Cortex of kidney (tissue), 1 donor: ENCODE data around the gene CHAF1A.

Experiments used
- DNase-seq: peaks from one replicate; lab custom pipeline; 2025; lab: John Stamatoyannopoulos, UW

The CHAF1A gene, protein sequence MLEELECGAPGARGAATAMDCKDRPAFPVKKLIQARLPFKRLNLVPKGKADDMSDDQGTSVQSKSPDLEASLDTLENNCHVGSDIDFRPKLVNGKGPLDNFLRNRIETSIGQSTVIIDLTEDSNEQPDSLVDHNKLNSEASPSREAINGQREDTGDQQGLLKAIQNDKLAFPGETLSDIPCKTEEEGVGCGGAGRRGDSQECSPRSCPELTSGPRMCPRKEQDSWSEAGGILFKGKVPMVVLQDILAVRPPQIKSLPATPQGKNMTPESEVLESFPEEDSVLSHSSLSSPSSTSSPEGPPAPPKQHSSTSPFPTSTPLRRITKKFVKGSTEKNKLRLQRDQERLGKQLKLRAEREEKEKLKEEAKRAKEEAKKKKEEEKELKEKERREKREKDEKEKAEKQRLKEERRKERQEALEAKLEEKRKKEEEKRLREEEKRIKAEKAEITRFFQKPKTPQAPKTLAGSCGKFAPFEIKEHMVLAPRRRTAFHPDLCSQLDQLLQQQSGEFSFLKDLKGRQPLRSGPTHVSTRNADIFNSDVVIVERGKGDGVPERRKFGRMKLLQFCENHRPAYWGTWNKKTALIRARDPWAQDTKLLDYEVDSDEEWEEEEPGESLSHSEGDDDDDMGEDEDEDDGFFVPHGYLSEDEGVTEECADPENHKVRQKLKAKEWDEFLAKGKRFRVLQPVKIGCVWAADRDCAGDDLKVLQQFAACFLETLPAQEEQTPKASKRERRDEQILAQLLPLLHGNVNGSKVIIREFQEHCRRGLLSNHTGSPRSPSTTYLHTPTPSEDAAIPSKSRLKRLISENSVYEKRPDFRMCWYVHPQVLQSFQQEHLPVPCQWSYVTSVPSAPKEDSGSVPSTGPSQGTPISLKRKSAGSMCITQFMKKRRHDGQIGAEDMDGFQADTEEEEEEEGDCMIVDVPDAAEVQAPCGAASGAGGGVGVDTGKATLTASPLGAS

DNA sequence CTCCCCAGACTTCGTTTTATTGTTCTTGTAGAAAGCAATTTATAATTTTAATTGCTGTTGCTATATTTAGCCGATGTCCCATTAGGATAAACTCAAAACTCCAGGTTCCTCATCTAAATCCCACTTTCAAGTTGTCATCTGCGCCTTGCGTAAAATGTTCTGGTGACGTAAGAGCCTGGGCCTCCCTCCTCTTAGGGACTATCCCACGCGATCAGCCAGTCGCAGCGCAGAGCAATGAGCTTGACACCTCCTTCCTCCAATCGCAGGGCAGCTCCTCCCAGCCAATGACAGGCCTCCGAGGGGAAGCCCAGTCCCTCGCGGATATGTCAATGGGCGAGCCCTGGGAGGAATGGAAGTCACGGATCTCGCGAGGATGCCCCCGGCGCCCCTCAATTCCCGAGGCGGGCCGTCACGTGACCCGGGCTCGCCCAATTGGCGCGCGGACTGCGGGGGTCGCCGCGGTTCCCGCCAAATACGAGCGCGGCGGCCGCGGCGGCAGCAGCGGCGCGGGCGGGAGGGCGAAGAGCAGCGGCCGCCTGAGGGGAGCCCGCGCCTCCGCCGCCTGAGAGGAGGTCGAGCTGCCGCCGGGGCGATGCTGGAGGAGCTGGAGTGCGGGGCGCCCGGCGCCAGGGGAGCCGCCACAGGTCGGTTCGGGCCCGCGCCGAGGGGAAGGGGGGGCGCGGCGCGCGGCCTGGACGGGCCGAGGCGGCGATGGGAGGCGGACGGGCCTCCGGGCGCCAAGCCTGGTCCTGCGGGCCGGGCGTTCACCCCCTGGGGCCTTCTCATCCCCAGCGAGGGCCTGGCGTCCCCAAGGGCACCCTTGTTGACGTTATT, at the start of gene CHAF1A:
CHAF1A (plus strand) TSS at position 470 of the 834 bp plus-strand sequence; CDS start at position 593, 123 bp downstream.
- no peak for DNase-seq

DNA sequence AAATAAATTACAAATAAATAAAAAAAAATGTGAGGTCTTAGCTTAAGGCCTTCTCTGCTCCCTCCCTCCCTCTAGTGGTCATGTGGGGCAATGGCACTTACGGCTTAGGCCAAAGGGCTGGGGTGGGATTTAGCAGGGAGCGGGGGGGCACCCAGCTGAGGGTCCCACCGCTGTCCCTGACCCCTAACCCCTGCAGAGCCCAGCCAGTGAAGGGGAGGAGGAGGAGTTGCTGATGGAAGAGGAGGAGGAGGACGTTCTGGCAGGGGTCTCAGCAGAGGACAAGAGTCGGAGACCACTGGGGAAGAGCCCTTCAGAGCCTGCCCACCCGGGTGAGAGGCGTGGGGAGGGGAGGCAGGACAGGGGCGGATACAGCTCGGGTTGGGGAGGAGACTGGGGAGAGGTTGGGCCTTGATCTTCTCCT, 49.7 kb upstream of the CHAF1A start:
- DNase-seq, result no peak

DNA sequence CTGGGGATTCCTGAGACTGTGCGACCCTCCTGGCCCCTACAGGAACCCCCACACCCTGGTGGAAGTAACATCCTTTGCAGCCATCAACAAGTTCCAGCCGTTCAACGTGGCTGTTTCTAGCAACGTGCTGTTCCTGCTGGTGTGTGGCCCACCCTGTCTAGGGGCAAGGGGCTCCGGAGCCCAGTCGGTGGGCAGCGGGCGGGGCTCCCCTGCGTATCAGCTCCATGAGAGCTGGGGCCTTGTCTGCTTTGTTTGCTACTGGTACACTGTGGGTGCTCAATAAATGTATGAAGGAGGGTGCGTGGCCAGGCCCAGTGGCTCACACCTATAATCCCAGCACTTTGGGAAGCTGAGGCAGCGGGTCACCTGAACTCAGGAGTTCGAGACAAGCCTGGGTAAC, 48.2 kb upstream of the CHAF1A start:
- no peak for DNase-seq

DNA sequence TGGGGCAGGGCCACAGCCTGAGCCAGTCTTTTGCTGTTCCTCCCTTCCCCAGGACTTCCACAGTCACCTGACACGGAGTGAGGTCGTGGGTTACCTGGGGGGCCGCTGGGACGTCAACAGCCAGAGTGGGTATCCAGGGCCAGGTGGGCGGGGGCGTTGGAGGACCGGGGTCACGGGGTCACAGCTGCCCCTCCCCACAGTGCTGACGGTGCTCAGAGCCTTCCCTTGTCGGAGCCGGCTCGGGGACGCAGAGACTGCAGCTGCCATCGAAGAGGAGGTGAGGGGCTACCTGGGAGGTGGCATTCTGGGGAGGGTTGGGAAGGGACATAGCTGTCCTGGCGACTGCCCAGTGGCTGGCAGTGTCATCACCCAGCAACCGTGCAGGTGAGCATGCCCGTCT, 47.5 kb upstream of the CHAF1A start:
- DNase-seq, result no peak

DNA sequence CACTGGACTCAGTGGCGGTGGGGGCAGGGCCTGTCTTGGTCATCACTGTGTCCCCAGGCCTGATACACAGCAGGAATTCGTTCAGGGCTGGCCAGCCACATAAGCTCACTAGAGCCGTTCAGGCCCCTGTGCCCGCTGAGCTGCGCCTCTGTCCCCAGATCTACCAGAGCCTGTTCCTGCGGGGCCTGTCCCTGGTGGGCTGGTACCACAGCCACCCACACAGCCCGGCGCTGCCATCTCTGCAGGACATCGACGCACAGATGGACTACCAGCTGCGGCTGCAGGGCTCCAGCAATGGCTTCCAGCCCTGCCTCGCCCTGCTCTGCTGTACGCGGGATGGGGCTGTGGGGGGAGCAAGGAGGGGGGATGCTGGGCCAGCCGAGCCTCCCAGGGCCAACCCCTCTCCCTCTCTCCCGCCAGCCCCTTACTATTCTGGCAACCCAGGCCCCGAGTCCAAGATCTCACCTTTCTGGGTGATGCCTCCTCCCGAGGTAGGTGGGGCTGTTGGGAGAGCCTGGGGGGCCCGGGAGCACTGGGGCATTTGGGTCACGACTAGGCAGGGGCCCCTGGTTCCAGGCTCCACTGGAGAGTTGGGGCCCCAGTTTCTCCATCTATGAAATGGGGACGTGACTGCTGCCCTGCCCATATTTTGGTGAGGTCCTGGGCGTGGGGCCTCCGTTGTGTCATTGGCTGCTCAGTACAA, 45.2 kb upstream of the CHAF1A start:
- no peak for DNase-seq

DNA sequence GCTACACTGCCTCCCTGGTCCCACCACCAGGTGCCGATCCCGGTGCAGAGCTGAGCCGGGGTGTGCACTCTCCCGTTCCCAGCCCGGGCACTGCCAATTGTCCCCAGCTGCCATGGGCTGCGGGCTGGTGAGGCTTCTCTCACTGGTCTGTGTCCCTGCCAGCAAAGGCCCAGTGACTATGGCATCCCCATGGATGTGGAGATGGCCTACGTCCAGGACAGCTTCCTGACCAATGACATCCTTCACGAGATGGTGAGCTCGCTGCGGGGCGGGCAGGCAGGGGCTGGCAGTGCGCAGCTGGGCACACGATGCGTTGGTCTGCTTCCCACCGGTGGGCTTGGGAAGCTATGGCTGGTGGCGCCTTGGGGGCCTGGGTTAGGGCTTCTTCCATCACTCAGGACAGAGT, 44.5 kb upstream of the CHAF1A start:
- DNase-seq, result no peak

DNA sequence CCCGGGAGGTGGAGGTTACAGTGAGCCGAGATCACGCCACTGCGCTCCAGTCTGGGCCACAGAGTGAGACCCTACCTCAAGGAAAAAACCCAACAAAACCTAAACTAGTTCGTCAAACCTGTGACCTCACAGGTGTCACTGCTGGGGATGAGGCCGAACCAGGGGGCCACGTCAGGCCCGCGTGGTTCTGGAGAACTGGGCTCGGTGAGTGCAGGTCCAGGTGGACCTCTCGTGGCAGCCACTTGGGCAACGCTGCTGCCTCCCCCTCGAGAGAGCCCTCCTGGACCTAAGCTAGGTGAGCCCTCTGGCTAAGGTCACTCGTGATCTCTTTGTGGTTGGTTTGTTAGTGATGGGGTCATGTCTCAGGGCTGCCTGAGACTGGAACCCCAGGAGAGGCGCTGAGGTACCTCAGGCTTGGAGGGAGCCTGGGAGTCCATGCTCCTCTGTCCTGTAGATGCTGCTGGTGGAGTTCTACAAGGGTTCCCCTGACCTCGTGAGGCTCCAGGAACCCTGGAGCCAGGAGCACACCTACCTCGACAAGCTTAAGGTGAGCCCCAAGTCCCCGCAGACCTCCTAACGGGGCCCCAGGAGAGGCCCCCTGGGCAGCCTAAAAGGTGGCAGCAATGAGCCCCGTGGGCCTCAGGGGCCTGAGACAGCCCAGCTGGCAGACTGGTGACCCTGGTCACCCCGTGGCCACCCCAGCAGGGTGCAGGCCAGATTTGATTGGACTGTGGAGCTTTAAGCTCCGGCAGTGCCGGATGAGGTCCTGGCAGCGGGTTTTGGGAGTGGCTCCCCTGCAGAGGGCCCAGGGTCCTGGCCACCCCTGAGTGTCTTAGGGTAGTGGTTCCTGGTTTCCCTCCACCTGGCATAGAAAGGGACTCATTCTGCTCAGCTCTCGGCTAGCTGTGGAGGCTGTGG, 43.5 kb upstream of the CHAF1A start:
- DNase-seq, result no peak

DNA sequence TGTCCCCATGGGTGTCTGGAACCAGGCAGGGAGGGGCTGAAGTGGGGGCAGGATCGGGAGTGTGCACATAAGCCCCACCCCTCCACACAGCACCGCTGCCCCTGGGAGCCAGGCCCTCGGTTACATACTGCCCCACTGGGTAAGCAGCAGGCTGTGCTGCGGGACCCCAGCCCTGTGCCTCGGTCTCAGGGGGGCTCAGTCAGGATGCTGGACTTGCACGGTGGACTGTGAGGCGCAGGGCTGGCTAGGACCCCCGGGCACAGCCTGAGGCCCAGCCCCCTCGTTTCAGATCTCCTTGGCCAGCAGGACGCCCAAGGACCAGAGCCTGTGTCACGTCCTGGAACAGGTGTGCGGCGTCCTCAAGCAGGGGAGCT, 42.8 kb upstream of the CHAF1A start:
- no peak for DNase-seq

DNA sequence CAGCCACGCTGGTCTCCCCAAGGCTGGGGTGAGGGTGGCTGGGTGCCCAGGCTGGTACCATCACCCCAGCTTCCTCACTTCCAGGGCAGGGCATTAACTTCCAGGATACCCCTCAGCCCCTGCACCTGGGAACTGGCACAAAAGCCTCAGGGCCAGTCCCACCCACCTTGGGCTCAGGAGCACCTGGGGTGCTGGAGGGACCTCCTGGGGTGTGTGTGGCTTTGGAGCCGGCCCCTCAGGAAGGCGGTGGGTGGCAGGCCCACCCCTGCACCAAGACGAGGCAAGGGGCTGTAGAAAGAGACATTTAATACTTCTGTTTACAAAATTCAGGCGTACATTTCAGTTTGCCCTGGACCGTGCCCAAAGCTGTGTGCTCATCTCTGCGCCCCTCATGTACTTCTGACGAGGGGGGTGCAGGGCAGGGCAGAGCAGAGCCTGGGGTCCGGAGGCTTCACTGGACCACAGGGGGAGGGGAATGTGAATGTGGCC, 42.3 kb upstream of the CHAF1A start:
- no peak for DNase-seq

DNA sequence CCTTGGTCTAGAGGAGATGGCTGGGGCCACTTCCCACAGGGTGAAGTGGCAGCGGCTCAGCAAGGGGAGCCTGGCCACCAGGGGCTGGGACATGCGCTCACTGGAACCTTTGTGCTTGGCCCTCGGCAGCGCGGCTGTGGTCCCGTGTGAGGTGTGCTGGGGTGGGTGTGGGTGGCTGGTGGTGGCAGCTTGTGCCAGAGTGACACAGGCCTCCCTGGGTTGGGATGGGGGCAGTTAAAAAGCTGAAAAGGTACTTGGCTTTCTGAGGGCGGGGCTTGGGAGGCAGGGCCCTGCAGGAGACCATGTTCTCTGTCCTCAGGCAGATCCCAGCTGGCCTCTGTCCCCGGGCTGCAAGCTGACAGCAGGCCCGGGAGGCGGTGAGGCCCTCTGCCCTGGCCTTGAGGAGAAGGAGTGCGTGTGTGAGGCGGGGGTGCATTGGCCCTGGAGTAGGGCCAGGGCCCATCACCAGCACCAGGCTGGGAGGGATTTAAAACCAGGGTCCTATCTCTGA, 41.7 kb upstream of the CHAF1A start:
- no peak for DNase-seq

DNA sequence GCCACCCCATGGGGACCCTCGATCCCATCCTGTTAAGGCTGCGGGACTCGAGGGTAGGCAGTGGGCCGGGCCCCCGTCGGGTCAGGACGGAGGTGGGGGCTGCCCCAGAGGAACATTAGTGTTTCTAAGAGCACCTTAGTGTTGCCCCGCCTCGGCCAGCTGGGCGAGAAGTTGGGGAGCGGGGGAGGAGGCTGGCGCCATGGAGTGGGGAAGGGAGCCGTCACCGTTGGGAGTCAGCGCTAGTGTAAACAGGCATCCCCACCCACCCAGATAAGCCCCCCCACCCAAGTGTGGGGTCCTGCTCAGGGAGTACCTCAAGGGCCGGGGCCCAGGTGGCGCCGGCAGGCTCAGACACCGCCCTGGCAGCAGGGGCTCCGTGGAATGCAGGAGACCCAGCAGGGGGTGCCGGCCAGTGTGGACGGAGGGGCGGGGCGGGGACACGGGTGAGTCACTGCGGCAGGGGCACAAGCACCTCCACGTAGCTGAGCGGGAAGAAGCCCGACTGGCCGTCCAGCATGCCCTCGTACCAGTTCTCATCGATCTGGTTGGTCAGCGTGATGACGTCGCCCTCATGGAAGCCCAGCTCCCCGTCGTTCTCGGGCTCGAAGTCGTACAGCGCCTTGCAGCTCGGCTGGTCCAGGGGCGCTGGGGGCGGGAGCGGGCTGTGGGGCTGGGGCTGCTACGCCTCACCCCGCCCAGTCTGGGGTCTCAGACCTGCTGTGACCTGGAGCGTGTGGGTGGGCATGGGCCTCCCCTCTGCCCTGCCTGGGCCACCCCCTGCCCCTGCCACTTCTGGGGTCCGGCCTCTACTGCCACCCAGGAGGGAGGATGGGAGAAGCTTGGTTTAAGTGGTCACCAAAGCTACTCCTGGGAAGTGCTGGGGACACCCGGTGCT, 41.0 kb upstream of the CHAF1A start:
- no peak for DNase-seq

DNA sequence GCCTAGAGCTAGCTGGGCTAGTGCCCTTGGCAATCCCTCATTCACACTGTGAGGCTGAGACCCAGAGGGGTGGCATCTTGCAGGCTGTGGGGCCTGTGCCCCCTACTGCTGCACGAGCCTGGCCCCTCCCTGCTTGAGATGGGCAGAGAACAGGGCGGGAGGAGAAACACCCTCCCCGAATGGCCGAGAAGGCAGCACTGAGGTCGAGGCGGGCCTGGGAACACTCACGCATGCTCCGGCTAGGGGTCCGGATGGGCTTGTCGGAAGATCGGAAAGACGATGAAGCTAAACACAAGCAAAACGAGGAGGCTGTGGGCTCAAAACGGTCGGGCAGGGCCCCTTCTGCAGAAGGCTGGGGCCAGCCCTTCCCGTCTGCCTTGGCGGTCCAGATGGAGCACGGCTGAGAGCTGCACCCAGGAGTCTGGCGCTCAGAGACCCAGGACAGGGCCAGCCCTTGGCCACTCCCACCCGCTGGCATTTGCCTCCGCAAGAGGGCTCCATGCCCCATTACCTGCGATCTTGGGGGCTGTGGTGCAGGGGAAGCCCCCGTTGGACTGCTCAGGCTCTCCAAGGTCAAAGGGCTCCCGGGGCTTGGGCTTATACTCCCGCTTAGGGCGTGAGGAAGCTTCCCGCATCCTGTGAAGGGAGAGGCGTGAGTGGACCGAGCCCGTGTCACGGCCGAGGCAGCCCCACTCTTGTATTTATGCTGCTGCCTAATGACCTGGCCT, 40.2 kb upstream of the CHAF1A start:
- DNase-seq, result no peak

DNA sequence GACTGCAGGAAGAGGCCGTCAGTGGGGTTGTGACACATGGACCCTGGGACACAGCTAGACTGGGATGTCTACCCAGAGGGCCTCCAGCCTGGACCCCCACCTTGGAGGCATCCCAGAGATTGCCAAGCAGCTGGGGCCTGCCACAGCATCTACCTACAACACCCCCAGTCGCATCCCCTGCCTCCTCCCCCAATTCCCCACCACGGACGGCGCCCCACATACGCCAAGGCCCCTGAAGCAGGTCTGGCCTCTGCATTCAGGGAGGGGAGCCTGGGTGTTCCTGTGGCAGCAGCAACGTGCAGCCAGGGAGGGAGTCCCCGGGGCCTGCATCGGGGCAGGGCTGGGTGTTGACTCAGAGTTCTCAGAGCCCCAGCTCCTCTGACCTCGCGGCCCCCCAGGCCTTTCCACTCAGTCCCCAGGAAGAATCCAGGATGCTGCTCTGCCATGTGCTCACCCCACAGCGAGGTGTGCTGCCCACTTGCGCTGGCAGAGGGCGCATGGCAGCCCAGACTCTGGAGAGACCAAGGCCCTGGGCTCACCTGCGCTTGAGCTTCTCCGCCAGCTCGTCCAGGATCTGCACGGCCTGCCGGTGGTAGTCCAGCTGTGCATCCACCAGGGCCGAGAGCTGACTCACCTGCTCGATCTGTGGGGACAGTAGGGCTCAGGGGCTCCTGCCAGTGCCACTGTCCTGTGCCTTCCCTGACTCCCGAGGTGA, 39.5 kb upstream of the CHAF1A start:
- DNase-seq, result no peak

DNA sequence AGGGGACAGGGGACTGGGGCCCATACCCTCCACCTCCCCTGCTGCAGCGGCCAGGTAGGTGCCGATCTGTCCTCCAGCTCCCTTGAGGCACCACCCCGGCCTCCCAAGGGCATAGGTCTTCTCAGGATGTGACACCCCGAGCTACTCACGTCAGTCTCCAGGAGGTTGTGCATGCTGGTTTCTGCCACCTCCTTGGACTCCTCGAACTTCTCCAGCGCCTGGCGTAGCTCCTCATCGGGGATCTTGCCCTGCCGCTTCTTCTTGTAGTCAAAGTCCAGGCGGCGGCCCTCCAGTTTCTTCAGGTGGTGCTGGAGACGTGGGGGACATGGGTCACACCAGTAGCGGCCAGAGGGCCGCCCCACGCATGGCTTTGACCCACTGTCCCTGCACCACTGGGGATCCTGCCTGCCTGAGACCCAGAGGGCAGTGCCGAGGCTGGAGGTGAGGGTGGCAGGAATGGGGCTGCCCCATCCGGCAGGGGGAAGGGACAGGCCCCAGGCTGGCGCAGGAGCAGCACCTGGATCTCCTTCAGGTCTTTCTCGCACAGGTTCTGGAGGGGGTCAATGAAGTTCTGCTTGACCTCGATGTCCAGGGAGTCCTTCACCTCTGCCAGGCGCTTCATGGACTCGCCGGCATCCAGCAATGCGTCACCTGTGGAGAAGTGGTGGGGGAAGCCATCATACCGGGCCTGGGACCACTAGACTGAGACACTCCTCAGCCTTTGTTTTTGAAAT, 38.7 kb upstream of the CHAF1A start:
- no peak for DNase-seq

DNA sequence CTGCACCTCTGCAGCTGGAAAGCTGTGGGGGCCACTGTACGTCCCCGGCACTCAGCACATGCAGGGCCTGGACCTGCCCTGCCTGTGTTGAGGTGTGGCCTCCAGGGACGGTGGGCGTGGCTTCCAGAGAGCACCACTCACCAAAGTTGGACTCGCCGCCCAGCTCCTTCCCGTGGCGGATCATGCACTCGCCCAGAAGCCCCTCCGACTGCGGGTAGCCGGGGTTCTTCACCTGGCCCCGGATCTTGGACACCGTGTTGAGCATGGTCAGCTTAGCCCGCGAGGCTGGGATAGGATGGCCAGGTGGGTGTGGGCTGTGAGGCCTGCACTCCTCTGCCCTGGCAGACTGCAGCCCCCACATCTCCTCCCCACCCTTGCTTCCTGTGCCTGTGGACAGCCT, 37.1 kb upstream of the CHAF1A start:
- no peak for DNase-seq

DNA sequence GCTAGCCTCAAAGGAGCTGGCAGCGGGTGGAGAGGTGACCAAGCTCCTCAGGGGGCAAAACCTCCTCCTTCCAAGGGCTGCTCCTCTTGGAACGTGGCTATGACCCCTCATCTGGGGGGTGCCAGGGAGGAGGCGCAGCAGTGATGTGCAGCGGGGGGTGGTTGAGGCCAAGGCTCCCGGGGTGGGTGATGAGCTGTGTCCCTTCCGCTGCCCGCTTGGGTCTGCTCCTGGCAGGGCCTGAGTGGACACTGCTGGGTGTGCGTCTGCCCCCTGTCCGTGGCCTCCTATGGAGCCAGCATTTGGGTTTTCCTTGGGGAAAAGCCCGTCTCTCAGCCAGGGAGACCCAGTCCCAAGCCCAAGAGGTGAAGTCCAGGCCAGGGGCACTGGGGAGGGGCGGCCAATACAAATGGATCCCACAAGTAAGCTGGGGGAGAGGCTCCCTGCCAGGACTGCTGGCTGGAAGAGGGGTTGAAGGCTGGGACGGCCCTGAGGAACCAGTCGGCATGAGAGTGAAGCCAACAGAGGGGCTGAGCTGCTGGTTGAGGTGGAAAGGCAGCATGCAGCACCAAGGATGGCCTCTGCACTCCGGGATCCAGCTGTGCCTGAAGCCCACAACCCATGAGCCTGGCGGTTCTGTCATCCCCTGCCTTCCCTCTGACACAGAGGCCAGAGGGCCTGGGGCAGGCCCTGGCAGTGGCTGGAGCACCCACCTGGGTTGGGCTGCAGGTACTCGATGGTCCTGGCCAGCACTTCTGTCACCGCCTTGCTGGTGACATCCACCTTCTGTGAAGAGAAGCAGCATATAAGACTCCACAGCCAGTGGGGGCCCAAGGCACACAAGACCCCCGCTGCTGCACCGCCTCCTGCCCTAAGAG, 36.4 kb upstream of the CHAF1A start:
- no peak for DNase-seq
